GM06990 (cell line): Measurements from ENCODE around the gene ADAMTS2.
"Not testable (repeated sequence)": the region's sequence is repeated elsewhere in the genome, so short reads cannot be mapped to it uniquely, and the experiment has no call there.

Experiments
- DNase-seq: peaks from one replicate; pipeline ENCODE4 v3.0.0-alpha.2; 2011; ENCODE audit not compliant: insufficient read length; ENCODE audit errors: extremely low read depth
- H3K27me3 ChIP-seq: replicated peaks from 2 replicates; pipeline ENCODE4 v1.6.0; 2011; ENCODE audit warnings: low read length; ENCODE audit not compliant: control insufficient read depth, insufficient read depth
- H3K36me3 ChIP-seq: 2 replicates; pipeline ENCODE4 v1.5.1; 2011; ENCODE audit warnings: low read length; ENCODE audit not compliant: control insufficient read depth, insufficient read depth
- H3K4me3 ChIP-seq: replicated peaks from 2 replicates; pipeline ENCODE4 v1.5.1; 2011; ENCODE audit warnings: low read depth, mild to moderate bottlenecking, control low read depth, low read length
- TF ChIP-seq, protein P1 (sequence below): IDR thresholded peaks from 2 replicates; pipeline ENCODE4 v1.5.1; 2011; ENCODE audit warnings: low read length, control low read depth, mild to moderate bottlenecking, inconsistent platforms; ENCODE audit not compliant: insufficient read depth, poor library complexity, severe bottlenecking

Gene ADAMTS2

DNA sequence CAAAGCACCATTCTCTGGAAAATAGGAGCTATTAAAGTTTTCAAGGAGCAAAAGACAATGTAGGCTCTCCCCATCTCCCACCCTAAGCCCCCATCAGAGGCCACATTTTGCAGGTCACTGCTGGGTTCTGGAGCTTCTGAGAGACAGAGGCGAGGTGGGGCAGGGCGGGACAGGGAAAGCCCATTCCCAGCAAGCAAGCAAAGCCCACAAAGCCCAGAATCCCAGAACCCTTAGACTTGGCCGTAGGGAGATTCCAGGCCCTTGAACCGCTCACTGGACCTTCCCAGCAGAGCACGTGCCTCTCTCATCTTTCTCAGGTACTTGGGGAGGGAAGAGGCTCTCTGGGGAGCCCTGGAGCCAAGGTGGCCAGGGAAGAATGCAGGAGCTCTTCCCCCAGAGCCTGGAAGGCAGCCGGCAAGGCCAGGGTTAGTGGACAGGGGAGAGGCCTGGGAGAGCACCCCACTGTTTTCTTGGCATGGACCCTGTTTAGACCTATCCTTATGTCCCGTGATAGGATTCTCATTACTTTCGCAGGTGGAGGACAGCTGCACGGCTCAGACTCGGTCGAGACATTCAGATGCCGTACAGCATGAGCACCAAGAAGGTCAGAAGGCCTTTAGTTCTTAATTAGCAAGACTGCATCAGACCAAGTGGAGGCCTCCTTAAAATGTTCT, 232.7 kb downstream of the ADAMTS2 start:
- H3K27me3 ChIP-seq = no peaks in the 10 kb centered on the region
- H3K4me3 ChIP-seq = no peak overlapping the region
- no peak for DNase-seq
- TF ChIP-seq, protein P1, sequence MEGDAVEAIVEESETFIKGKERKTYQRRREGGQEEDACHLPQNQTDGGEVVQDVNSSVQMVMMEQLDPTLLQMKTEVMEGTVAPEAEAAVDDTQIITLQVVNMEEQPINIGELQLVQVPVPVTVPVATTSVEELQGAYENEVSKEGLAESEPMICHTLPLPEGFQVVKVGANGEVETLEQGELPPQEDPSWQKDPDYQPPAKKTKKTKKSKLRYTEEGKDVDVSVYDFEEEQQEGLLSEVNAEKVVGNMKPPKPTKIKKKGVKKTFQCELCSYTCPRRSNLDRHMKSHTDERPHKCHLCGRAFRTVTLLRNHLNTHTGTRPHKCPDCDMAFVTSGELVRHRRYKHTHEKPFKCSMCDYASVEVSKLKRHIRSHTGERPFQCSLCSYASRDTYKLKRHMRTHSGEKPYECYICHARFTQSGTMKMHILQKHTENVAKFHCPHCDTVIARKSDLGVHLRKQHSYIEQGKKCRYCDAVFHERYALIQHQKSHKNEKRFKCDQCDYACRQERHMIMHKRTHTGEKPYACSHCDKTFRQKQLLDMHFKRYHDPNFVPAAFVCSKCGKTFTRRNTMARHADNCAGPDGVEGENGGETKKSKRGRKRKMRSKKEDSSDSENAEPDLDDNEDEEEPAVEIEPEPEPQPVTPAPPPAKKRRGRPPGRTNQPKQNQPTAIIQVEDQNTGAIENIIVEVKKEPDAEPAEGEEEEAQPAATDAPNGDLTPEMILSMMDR = no peak
- no peaks in the 10 kb centered on the region for H3K36me3 ChIP-seq

DNA sequence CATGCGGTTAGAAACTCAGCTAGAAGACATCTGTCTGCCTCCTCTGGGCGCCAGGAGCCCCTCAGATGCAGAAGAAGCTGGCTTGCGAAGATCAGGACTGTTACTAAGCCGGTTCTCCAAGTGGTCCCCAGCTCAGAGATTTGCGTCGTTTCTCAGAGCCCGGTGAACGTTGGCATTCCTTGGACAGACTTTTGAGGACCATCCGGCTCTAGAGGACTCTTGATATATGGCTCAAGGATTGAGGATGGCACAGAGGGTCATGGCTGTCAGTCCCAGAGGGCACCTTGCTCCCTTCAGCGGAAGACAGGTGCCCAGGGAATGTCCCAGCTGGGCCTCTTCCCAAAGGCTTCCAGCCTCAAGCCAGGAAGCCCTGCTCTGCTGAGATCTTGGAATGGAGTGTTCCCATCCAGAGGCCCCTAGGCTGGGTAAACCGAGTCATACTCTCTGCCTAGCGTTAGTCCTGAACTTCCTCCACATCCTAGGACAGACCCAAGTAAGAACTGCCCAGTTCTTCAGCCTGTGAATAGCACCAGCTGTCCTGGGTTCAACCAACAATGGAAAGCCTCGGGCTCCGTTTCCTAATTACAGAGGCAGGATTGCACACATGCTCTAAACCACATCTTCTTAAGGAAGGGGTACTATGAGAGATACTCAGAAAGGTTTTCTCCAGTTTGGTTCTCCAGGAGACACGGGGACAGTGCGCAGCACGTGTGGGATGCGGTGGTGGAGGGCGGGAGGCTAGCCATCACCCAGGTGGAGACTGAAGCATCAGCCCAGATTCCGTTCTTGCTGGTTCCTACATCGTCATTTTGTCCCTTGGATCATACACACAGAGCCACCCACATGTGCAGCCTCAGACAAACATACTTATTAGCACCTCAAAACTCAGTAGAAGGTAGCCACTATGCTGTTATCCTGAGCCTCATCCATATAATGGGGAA, 233.7 kb downstream of the ADAMTS2 start:
- TF ChIP-seq, protein P1 = no peak
- Histone ChIP-seq H3K36me3 (no peaks in the 10 kb centered on the region), H3K27me3 (no peaks in the 10 kb centered on the region)

DNA sequence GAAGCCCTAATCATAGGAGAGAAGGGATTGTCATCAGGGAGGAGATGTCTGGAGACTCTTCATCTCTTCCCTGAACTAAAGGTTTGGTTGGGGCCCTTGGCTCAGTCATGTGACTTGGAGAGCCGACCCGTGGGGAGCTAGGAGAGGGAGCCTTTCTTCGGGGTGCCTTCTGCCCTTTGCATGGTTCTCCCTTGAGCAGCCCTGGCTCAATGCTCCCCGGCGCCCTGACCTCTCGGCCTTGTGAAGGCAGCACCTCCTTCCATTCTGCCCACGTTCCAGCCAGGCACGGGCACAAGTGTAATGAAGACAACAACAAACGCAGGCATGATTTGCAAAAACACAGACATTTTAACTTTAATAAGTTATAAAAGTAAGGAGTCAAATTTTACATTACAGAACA, 234.7 kb downstream of the ADAMTS2 start:
- DNase-seq = no peak
- Histone ChIP-seq H3K27me3 (no peaks in the 10 kb centered on the region), H3K4me3 (no peak overlapping the region), H3K36me3 (no peaks in the 10 kb centered on the region)
- TF ChIP-seq, protein P1 = no peak

More for the DNA sequence above, 233.7 kb downstream of the ADAMTS2 start:
- DNase-seq = no peak
- H3K4me3 ChIP-seq = no peak overlapping the region

DNA sequence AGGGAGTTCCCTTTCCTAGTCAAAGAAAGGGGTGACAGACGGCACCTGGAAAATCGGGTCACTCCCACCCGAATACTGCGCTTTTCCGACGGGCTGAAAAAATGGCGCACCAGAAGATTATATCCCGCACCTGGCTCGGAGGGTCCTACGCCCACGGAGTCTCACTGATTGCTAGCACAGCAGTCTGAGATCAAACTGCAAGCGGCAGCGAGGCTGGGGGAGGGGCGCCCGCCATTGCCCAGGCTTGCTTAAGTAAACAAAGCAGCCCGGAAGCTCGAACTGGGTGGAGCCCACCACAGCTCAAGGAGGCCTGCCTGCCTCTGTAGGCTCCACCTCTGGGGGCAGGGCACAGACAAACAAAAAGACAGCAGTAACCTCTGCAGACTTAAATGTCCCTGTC, 244.0 kb downstream of the ADAMTS2 start:
- not testable (repeated sequence) for H3K36me3 ChIP-seq, H3K27me3 ChIP-seq, H3K4me3 ChIP-seq, DNase-seq

DNA sequence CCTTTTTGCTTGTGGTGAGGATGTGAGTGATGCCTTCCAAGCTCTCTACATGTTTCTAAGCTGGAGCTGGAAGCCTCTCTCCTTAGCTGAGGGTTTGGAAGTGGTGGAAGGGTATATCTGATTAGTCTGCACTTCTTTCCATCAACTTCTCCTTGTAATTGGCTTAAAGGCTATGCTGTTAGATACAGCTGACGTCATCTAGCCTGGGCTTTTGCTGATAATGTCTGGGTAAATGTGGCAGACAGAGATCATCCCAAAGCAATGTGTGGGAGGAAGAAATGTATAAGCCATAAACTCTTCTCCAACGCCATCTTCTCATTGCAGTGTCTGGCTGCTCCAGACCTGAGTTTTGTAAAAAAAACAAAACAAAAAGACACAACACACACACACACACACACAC, 255.8 kb downstream of the ADAMTS2 start:
- Histone ChIP-seq H3K4me3 (no peak overlapping the region), H3K36me3 (no peaks in the 10 kb centered on the region), H3K27me3 (no peaks in the 10 kb centered on the region)
- no peak for DNase-seq
- TF ChIP-seq, protein P1 = no peak

DNA sequence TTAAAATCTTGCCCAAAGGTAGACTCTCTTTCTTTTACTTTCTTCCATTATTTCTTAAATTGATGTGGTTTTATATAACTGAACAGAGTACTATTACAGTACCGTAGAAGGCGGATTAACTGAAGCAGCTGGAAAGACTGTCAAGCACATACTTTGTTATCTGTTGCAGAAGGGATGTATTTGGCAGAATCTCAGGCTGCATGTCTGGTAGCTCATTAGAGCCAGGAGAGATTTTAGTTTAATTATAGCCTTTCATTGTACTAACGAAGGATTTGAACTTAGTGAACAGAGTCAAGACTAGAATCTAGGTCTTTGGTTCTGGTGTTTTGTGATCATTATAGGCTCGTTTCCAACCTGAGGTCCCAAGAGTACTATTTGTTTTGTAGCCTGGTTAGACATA, 264.5 kb downstream of the ADAMTS2 start:
- DNase-seq = no peak
- Histone ChIP-seq H3K27me3 (no peaks in the 10 kb centered on the region), H3K36me3 (no peaks in the 10 kb centered on the region; the same call in 1 of the 2 replicates), H3K4me3 (no peak overlapping the region)
- TF ChIP-seq, protein P1 = no peak
